ENCODE measurements around the gene LRP2BP. TPM values are rescaled to one million over a fixed set of nuclear protein-coding genes. Genes with fewer than 3 reads are reported as not detected.

LRP2BP gene
- total and polyA plus RNA-seq, 2 of the 4 experiments (the other 2 are of a cell fraction) = 0.10 to 0.18 TPM

GRCh38 chr4:185351691-185352090 lies 44.0 kb downstream of the LRP2BP start:
- no peaks in the 10 kb centered on the region for H3K9me3 ChIP-seq (ENCODE audit: control insufficient read depth, insufficient read depth, low read length)
- in situ Hi-C loops (cut with MboI; ENCODE audit: low sequenced_read_pairs) (no loop called here), dilution Hi-C loops (cut with HindIII; ENCODE audit: low sequenced_read_pairs, unreplicated experiment) (no loop called here), intact Hi-C loops (cut with micrococcal nuclease) (no loop called here)
- CTCF ChIA-PET = no interaction called here
- WGBS, 2 experiments (ENCODE audit: extremely low coverage in 2 of 2, insufficient read length in 1 of 2) = 89% methylated on average over 9 of the region's 13 CpGs; no CpG with 5 or more reads in 1 of the 2 experiments
- H2AK5ac ChIP-seq (ENCODE audit: low read depth, low read length) = no peak overlapping the region
- H3K27ac ChIP-seq (ENCODE audit: insufficient read depth, low read length) = no peak overlapping the region
- DNase-seq = no peak
- no peak overlapping the region for H2AFZ ChIP-seq (replicated peaks; ENCODE audit: low read length, poor library complexity)
- TF ChIP-seq FOS (IDR thresholded peaks at IDR 0.05; ENCODE audit: low read depth, low read length) = no peak
- TF ChIP-seq BHLHE40 (IDR thresholded peaks at IDR 0.05; ENCODE audit: low read depth, low read length) = no peak
- no peak for TF ChIP-seq ELK1 (IDR thresholded peaks at IDR 0.05; ENCODE audit: borderline replicate concordance, low read depth, low read length)
- TF ChIP-seq NFE2L2 (IDR thresholded peaks at IDR 0.05; ENCODE audit: low read depth, low read length) = no peak
- TF ChIP-seq CTCF (conservative IDR thresholded peaks at IDR 0.05; ENCODE audit: low read depth, low read length) = no peak
- TF ChIP-seq MXI1 (IDR thresholded peaks at IDR 0.05; ENCODE audit: borderline replicate concordance, low read depth, low read length) = no peak
- TF ChIP-seq MAFK (IDR thresholded peaks at IDR 0.05; ENCODE audit: low read depth, low read length) = no peak
- no peak for TF ChIP-seq RFX5 (IDR thresholded peaks at IDR 0.05; ENCODE audit: low read depth, low read length)
- no peak for TF ChIP-seq POLR2A (IDR thresholded peaks at IDR 0.05; ENCODE audit: low read depth, low read length)
- no peak for TF ChIP-seq CHD1 (IDR thresholded peaks at IDR 0.05; ENCODE audit: low read depth, low read length)
- TF ChIP-seq RAD21 (IDR thresholded peaks at IDR 0.05; ENCODE audit: low read length) = no peak
- H3K56ac ChIP-seq (ENCODE audit: extremely low read depth, insufficient read depth, low read length) = no peak overlapping the region
- H3K23ac ChIP-seq (ENCODE audit: low read depth, low read length) = no peak overlapping the region
- BruUV-seq (replicated peaks) = no TSS peak
- peaks cover 16% of the 10 kb centered on the region for H3K36me3 ChIP-seq (ENCODE audit: control insufficient read depth, insufficient read depth, low read length)
- H3K9me1 ChIP-seq (ENCODE audit: insufficient read depth, low read length) = peaks cover 7% of the 10 kb centered on the region; the same call in 1 of the 2 replicates
- no peaks in the 10 kb centered on the region; the same call in 1 of the 2 replicates for H3K4me1 ChIP-seq (ENCODE audit: control insufficient read depth, insufficient read depth, low read length)
- no peak for ATAC-seq (ENCODE audit: low read depth)
- H2AK9ac ChIP-seq (replicated peaks; ENCODE audit: low read depth, low read length, poor library complexity) = no peak overlapping the region
- H3K14ac ChIP-seq (replicated peaks; ENCODE audit: low read depth, low read length) = no peak overlapping the region
- no peaks in the 10 kb centered on the region for H4K20me1 ChIP-seq (ENCODE audit: insufficient read depth, low read length)
- H3K4me3 ChIP-seq (ENCODE audit: insufficient read depth, low read depth, low read length) = no peak overlapping the region
- no peak overlapping the region for H3K18ac ChIP-seq (ENCODE audit: low read depth, low read length)
- no peak overlapping the region for H2BK15ac ChIP-seq (ENCODE audit: low read depth, low read length)
- H3K27me3 ChIP-seq (ENCODE audit: control insufficient read depth, insufficient read depth, low read length) = no peaks in the 10 kb centered on the region
- no peak overlapping the region for H2BK120ac ChIP-seq (ENCODE audit: low read depth, low read length)
- no peak overlapping the region for H4K5ac ChIP-seq (ENCODE audit: low read depth, low read length)
- no peaks in the 10 kb centered on the region; a peak in 1 of 4 replicates for H3K79me1 ChIP-seq (ENCODE audit: low read depth in 1 of 2, low read length in 2 of 2)
- POLR2A ChIA-PET (ENCODE audit: unreplicated experiment) = no interaction called here
- no peak overlapping the region for H3K9ac ChIP-seq (ENCODE audit: low read depth, low read length)
- H3K4ac ChIP-seq (ENCODE audit: low read depth, low read length) = no peak overlapping the region
- H2BK20ac ChIP-seq (ENCODE audit: low read depth, low read length) = no peak overlapping the region
- H3K4me2 ChIP-seq (ENCODE audit: low read depth, low read length) = no peak overlapping the region
- no peak overlapping the region for H2BK5ac ChIP-seq (ENCODE audit: low read depth, low read length, poor library complexity, severe bottlenecking)
- no peak overlapping the region for H4K8ac ChIP-seq (ENCODE audit: low read depth in 2 of 2, low read length in 2 of 2)
- H4K91ac ChIP-seq (ENCODE audit: insufficient read depth, low read depth, low read length) = no peak overlapping the region

Measured in IMR-90 (cell line).